HL-60 (cell line): ENCODE measurements around the gene B3GNT3.

Source experiments
- POLR2AphosphoS5 ChIP-seq: IDR thresholded peaks from 2 replicates; pipeline ENCODE4 v1.6.1; 2012; ENCODE audit warnings: low read depth
- TF ChIP-seq, protein P1 (sequence below): IDR thresholded peaks from one replicate; pipeline ENCODE4 v1.5.1; 2011; ENCODE audit warnings: low read length, control low read depth, inconsistent platforms; ENCODE audit not compliant: insufficient read depth

DNA sequence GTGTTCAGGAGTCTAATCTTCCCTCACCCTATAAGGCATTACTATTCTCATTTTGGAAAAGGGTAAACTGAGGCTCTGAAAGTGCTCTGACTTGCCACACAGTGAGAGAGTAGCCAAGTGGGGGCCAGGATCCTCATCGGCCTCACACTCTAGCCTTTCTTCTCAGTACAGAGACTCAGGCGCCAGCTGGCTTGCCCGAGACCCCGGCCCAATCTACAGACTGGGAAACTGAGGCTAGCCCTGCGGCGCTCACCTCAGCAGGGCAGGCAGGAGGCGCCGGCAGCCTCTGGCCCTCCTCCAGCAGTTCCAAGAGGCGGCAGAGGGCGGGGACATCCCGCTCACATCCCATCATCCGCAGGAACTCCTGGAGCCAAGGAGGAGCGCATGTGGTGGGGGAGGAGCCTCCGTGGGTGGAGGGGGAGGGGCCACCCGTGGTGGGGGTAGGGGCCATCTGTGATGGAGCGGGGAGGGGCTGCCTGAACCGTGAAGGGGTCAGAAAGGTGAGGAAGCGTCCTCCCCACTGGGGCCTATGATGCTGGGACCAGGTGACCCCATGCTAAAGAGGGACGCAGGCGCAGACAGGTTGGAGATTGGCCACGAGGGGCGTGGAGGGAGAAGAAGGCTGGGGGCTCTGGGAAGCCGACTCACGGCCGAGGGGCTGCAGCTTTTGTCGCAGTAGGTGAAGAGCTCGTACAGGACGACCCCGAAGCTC lies 35.1 kb downstream of the B3GNT3 start:
- TF ChIP-seq, protein P1, sequence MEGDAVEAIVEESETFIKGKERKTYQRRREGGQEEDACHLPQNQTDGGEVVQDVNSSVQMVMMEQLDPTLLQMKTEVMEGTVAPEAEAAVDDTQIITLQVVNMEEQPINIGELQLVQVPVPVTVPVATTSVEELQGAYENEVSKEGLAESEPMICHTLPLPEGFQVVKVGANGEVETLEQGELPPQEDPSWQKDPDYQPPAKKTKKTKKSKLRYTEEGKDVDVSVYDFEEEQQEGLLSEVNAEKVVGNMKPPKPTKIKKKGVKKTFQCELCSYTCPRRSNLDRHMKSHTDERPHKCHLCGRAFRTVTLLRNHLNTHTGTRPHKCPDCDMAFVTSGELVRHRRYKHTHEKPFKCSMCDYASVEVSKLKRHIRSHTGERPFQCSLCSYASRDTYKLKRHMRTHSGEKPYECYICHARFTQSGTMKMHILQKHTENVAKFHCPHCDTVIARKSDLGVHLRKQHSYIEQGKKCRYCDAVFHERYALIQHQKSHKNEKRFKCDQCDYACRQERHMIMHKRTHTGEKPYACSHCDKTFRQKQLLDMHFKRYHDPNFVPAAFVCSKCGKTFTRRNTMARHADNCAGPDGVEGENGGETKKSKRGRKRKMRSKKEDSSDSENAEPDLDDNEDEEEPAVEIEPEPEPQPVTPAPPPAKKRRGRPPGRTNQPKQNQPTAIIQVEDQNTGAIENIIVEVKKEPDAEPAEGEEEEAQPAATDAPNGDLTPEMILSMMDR, result no peak
- TF ChIP-seq POLR2AphosphoS5, result no peak
